ES-I3 (cell line): ENCODE data around the gene ATP5PD.
"Not testable (repeated sequence)": the region's sequence is repeated elsewhere in the genome, so short reads cannot be mapped to it uniquely, and the experiment has no call there.

Source experiments
- H3K36me3 ChIP-seq: 2 replicates; pipeline ENCODE4 v1.6.1; 2013; ENCODE audit warnings: mild to moderate bottlenecking, low read length, control low read depth, moderate library complexity; ENCODE audit not compliant: insufficient read depth
- H3K4me1 ChIP-seq: 2 replicates; pipeline ENCODE4 v1.6.1; 2013; ENCODE audit warnings: mild to moderate bottlenecking, control low read depth, low read length; ENCODE audit not compliant: insufficient read depth
- H3K9ac ChIP-seq: 2 replicates; pipeline ENCODE4 v1.6.1; 2013; ENCODE audit warnings: low read depth, mild to moderate bottlenecking, low read length, moderate library complexity
- H3K9me3 ChIP-seq: 2 replicates; pipeline ENCODE4 v1.6.1; 2013; ENCODE audit warnings: mild to moderate bottlenecking, low read length, moderate library complexity; ENCODE audit not compliant: control insufficient read depth, insufficient read depth

ATP5PD gene

GRCh38 chr17:75030161-75030560 is 16.6 kb downstream of the ATP5PD start:
- no peaks in the 10 kb centered on the region for H3K4me1 ChIP-seq
- H3K36me3 ChIP-seq: no peaks in the 10 kb centered on the region
- H3K9ac ChIP-seq: no peak overlapping the region
- H3K9me3 ChIP-seq: peaks cover 15% of the 10 kb centered on the region

- H3K9me3 ChIP-seq: peaks cover 18% of the 10 kb centered on the region
- not testable (repeated sequence) for H3K4me1 ChIP-seq, H3K9ac ChIP-seq, H3K36me3 ChIP-seq
Measured at GRCh38 chr17:75026650-75027049, 20.1 kb downstream of the ATP5PD start.

GRCh38 chr17:75025398-75025734 is 21.4 kb downstream of the ATP5PD start:
- Histone ChIP-seq H3K9me3 (peaks cover 15% of the 10 kb centered on the region), H3K36me3 (peaks cover 16% of the 10 kb centered on the region; the same call in 1 of the 2 replicates)
- not testable (repeated sequence) for H3K4me1 ChIP-seq, H3K9ac ChIP-seq

- peaks cover 10% of the 10 kb centered on the region; the same call in 1 of the 2 replicates for H3K9me3 ChIP-seq
- H3K36me3 ChIP-seq: peaks cover 16% of the 10 kb centered on the region; the same call in 1 of the 2 replicates
- no peak overlapping the region for H3K9ac ChIP-seq
- no peaks in the 10 kb centered on the region for H3K4me1 ChIP-seq
Measured at GRCh38 chr17:75024686-75025397, 21.9 kb downstream of the ATP5PD start.

- Histone ChIP-seq H3K4me1 (no peaks in the 10 kb centered on the region), H3K36me3 (peaks cover 16% of the 10 kb centered on the region; the same call in 1 of the 2 replicates), H3K9me3 (0 out of 2 replicates have a peak, but pooled peaks cover 3% of the 10 kb centered on the region), H3K9ac (no peak overlapping the region)
Measured at GRCh38 chr17:75020331-75021110, 26.2 kb downstream of the ATP5PD start.

GRCh38 chr17:75019710-75020109 is 27.1 kb downstream of the ATP5PD start:
- H3K4me1 ChIP-seq: no peaks in the 10 kb centered on the region
- no peaks in the 10 kb centered on the region for H3K9me3 ChIP-seq
- peaks cover 13% of the 10 kb centered on the region; the same call in 1 of the 2 replicates for H3K36me3 ChIP-seq
- no peak overlapping the region for H3K9ac ChIP-seq

- H3K36me3 ChIP-seq: peaks cover 13% of the 10 kb centered on the region; the same call in 1 of the 2 replicates
- no peak overlapping the region for H3K9ac ChIP-seq
- H3K4me1 ChIP-seq: no peaks in the 10 kb centered on the region
- H3K9me3 ChIP-seq: no peaks in the 10 kb centered on the region
Measured at GRCh38 chr17:75019146-75019545, 27.6 kb downstream of the ATP5PD start.

- Histone ChIP-seq H3K36me3 (no peaks in the 10 kb centered on the region), H3K9ac (peak overlapping the region; percentile 93), H3K9me3 (no peaks in the 10 kb centered on the region), H3K4me1 (peaks cover 16% of the 10 kb centered on the region)
Measured at GRCh38 chr17:75013092-75013559, 33.6 kb downstream of the ATP5PD start.

- H3K9me3 ChIP-seq: no peaks in the 10 kb centered on the region
- no peaks in the 10 kb centered on the region for H3K36me3 ChIP-seq
- H3K9ac ChIP-seq: peak within 1 kb of the TSS; percentile 93
- H3K4me1 ChIP-seq: peaks cover 16% of the 10 kb centered on the region
Measured at GRCh38 chr17:75012346-75013091, 34.2 kb downstream of the ATP5PD start, which contains the start of gene MRPL58. Gene MRPL58, plus strand, starts transcription at chr17:75012670. Its CDS starts 17 bp downstream, at chr17:75012687.

- Histone ChIP-seq H3K9ac (peak overlapping the region; percentile 93), H3K36me3 (no peaks in the 10 kb centered on the region), H3K4me1 (peaks cover 16% of the 10 kb centered on the region), H3K9me3 (no peaks in the 10 kb centered on the region)
Measured at GRCh38 chr17:75012096-75012345, 34.7 kb downstream of the ATP5PD start.

- peak overlapping the region; percentile 93 for H3K9ac ChIP-seq
Measured at GRCh38 chr17:75011401-75012095, 35.2 kb downstream of the ATP5PD start.

GRCh38 chr17:75010683-75011400 is 35.9 kb downstream of the ATP5PD start:
- H3K36me3 ChIP-seq: no peaks in the 10 kb centered on the region
- no peak overlapping the region for H3K9ac ChIP-seq
- peaks cover 16% of the 10 kb centered on the region for H3K4me1 ChIP-seq
- no peaks in the 10 kb centered on the region for H3K9me3 ChIP-seq

More at GRCh38 chr17:75011401-75012095, 35.2 kb downstream of the ATP5PD start:
- H3K36me3 ChIP-seq: no peaks in the 10 kb centered on the region
- H3K4me1 ChIP-seq: peaks cover 16% of the 10 kb centered on the region
- no peaks in the 10 kb centered on the region for H3K9me3 ChIP-seq

GRCh38 chr17:75009139-75009724 is 37.5 kb downstream of the ATP5PD start:
- H3K4me1 ChIP-seq: peaks cover 16% of the 10 kb centered on the region
- no peaks in the 10 kb centered on the region for H3K36me3 ChIP-seq
- H3K9ac ChIP-seq: no peak overlapping the region
- no peaks in the 10 kb centered on the region for H3K9me3 ChIP-seq
